ENCODE measurements around the gene RYR2.

DNA sequence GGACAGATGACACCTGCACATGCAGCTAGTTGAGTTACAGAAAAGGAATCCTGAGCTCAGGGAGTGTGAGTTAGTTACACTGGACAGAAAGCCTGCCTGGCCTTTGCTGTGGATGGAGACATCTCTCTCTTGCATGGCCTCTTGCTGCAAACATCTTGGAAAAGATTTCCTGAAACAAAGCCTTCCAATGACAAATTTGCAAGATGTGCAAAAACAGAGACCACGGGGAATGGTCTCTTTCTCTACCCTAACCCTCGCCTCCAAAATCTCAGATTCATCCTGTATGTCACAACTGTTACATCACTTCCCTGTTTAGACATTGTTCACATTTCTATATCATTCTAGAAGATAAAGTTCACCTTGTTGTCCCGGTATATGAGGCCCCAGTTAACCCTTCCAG is 415.6 kb downstream of the RYR2 start:
- TF ChIP-seq, protein P1, sequence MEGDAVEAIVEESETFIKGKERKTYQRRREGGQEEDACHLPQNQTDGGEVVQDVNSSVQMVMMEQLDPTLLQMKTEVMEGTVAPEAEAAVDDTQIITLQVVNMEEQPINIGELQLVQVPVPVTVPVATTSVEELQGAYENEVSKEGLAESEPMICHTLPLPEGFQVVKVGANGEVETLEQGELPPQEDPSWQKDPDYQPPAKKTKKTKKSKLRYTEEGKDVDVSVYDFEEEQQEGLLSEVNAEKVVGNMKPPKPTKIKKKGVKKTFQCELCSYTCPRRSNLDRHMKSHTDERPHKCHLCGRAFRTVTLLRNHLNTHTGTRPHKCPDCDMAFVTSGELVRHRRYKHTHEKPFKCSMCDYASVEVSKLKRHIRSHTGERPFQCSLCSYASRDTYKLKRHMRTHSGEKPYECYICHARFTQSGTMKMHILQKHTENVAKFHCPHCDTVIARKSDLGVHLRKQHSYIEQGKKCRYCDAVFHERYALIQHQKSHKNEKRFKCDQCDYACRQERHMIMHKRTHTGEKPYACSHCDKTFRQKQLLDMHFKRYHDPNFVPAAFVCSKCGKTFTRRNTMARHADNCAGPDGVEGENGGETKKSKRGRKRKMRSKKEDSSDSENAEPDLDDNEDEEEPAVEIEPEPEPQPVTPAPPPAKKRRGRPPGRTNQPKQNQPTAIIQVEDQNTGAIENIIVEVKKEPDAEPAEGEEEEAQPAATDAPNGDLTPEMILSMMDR (IDR thresholded peaks at IDR 0.05) = no peak
- TF ChIP-seq POLR2AphosphoS5 (IDR thresholded peaks at IDR 0.05) = no peak
